ENCODE data around the gene ZNF740.

Gene ZNF740

DNA sequence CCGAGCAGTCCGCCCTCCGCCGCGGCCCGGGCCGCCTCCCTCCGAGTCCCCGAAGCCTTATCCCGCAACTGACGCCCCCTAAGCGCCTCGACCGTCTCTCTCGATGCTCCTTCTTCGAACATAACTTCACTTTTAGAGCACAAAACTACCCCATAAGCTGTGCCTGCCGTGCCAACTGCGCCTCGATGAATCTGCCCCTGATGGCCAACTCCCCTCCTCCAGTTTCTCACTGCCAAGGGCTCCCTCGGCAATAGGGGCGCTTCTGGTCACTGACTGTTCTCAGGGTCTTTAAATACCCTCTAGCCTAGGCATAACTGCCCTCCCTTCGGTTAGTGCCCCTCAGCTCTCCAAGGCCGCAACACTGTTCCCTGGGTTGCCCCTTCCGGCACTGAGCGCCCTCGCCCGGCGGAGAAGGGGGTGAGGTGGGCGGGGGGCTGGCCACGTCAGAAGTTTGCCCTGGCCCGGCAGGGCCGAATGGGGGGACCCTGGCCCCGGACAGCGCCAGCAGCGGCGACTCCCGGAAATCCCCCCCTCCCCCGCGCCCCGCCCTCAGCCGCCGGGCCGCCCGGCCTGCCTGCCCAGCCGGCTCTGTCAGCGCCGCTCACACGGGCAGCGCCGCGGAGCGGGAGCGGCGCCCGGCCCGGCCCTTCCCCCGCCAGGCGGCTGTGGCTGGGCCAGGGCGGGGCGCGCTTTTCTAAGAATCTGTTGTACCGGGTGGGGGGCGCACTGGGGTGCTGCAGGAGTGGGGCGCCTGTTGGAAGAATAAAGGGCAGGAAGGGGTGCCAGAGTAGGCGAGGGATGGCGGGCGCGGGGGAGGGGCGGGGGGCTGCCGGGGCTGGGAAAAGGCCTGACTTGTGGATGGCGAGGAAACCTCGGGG lies 40.9 kb downstream of the ZNF740 start (continued):
- TF ChIP-seq, protein P1, sequence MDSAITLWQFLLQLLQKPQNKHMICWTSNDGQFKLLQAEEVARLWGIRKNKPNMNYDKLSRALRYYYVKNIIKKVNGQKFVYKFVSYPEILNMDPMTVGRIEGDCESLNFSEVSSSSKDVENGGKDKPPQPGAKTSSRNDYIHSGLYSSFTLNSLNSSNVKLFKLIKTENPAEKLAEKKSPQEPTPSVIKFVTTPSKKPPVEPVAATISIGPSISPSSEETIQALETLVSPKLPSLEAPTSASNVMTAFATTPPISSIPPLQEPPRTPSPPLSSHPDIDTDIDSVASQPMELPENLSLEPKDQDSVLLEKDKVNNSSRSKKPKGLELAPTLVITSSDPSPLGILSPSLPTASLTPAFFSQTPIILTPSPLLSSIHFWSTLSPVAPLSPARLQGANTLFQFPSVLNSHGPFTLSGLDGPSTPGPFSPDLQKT (IDR thresholded peaks at IDR 0.05; ENCODE audit: borderline replicate concordance, low read depth, low read length), result no peak
- TF ChIP-seq ZNF629 (tag by site-specific recombination; IDR thresholded peaks at IDR 0.05) (peak; percentile 42), ZNF2 (tag by site-specific recombination; IDR thresholded peaks at IDR 0.05) (peak; percentile 58; the same call in 1 of the 2 replicates), ZNF623 (tag by site-specific recombination; IDR thresholded peaks at IDR 0.05) (no peak), ZNF549 (tag by site-specific recombination; IDR thresholded peaks at IDR 0.05) (no peak), ZNF768 (tag by site-specific recombination; IDR thresholded peaks at IDR 0.05) (no peak), TRIM28 (IDR thresholded peaks at IDR 0.05; ENCODE audit: borderline replicate concordance, low read length) (0 out of 2 replicates have a peak, but pooled peaks have one; percentile 30), ZEB2 (tag by site-specific recombination; IDR thresholded peaks at IDR 0.05) (0 out of 2 replicates have a peak, but pooled peaks have one; percentile 32), YY1 (tag by site-specific recombination; IDR thresholded peaks at IDR 0.05) (no peak), ZNF664 (tag by site-specific recombination; IDR thresholded peaks at IDR 0.05) (no peak), GLIS2 (tag by site-specific recombination; IDR thresholded peaks at IDR 0.05) (peak; percentile 91), ZNF843 (tag by site-specific recombination; IDR thresholded peaks at IDR 0.05) (no peak), KLF10 (tag by site-specific recombination; IDR thresholded peaks at IDR 0.05) (0 out of 2 replicates have a peak, but pooled peaks have one; percentile 35), ZNF555 (tag by site-specific recombination; conservative IDR thresholded peaks at IDR 0.05) (no peak), GLIS1 (tag by site-specific recombination; IDR thresholded peaks at IDR 0.05) (peak; percentile 69), SP7 (tag by site-specific recombination; IDR thresholded peaks at IDR 0.05) (peak; percentile 69), ZBTB17 (tag by site-specific recombination; IDR thresholded peaks at IDR 0.05) (peak; percentile 77), ZNF561 (tag by site-specific recombination; IDR thresholded peaks at IDR 0.05; ENCODE audit: borderline replicate concordance) (peak; percentile 23; the same call in 1 of the 2 replicates), ZNF366 (tag by site-specific recombination; conservative IDR thresholded peaks at IDR 0.05) (no peak), ZNF16 (tag by site-specific recombination; IDR thresholded peaks at IDR 0.05; ENCODE audit: low read depth) (no peak), ZNF610 (tag by site-specific recombination; IDR thresholded peaks at IDR 0.05; ENCODE audit: borderline replicate concordance) (no peak), ZNF600 (tag by site-specific recombination; IDR thresholded peaks at IDR 0.05) (peak; percentile 70; the same call in 1 of the 2 replicates), ZNF660 (tag by site-specific recombination; IDR thresholded peaks at IDR 0.05) (0 out of 2 replicates have a peak, but pooled peaks have one; percentile 24), ZNF335 (tag by site-specific recombination; conservative IDR thresholded peaks at IDR 0.05) (peak; percentile 82), ZNF211 (tag by site-specific recombination; IDR thresholded peaks at IDR 0.05; ENCODE audit: low read depth) (no peak), KLF8 (tag by site-specific recombination; IDR thresholded peaks at IDR 0.05) (peak; percentile 66; the same call in 1 of the 2 replicates)
- TF ChIP-seq, protein P2, sequence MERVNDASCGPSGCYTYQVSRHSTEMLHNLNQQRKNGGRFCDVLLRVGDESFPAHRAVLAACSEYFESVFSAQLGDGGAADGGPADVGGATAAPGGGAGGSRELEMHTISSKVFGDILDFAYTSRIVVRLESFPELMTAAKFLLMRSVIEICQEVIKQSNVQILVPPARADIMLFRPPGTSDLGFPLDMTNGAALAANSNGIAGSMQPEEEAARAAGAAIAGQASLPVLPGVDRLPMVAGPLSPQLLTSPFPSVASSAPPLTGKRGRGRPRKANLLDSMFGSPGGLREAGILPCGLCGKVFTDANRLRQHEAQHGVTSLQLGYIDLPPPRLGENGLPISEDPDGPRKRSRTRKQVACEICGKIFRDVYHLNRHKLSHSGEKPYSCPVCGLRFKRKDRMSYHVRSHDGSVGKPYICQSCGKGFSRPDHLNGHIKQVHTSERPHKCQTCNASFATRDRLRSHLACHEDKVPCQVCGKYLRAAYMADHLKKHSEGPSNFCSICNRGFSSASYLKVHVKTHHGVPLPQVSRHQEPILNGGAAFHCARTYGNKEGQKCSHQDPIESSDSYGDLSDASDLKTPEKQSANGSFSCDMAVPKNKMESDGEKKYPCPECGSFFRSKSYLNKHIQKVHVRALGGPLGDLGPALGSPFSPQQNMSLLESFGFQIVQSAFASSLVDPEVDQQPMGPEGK (tag by site-specific recombination; IDR thresholded peaks at IDR 0.05), result peak; percentile 89
- TF ChIP-seq, protein P3, sequence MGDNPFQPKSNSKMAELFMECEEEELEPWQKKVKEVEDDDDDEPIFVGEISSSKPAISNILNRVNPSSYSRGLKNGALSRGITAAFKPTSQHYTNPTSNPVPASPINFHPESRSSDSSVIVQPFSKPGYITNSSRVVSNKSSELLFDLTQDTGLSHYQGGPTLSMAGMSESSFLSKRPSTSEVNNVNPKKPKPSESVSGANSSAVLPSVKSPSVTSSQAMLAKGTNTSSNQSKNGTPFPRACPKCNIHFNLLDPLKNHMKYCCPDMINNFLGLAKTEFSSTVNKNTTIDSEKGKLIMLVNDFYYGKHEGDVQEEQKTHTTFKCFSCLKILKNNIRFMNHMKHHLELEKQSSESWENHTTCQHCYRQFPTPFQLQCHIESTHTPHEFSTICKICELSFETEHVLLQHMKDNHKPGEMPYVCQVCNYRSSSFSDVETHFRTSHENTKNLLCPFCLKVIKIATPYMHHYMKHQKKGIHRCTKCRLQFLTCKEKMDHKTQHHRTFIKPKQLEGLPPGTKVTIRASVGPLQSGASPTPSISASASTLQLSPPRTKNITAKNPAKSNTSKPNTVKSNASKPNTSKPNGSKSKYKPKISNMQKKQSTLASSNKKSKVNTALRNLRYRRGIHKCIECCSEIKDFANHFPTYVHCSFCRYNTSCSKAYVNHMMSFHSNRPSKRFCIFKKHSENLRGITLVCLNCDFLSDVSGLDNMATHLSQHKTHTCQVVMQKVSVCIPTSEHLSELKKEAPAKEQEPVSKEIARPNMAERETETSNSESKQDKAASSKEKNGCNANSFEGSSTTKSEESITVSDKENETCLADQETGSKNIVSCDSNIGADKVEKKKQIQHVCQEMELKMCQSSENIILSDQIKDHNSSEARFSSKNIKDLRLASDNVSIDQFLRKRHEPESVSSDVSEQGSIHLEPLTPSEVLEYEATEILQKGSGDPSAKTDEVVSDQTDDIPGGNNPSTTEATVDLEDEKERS (tag by site-specific recombination; IDR thresholded peaks at IDR 0.05), result no peak
- TF ChIP-seq, protein P4, sequence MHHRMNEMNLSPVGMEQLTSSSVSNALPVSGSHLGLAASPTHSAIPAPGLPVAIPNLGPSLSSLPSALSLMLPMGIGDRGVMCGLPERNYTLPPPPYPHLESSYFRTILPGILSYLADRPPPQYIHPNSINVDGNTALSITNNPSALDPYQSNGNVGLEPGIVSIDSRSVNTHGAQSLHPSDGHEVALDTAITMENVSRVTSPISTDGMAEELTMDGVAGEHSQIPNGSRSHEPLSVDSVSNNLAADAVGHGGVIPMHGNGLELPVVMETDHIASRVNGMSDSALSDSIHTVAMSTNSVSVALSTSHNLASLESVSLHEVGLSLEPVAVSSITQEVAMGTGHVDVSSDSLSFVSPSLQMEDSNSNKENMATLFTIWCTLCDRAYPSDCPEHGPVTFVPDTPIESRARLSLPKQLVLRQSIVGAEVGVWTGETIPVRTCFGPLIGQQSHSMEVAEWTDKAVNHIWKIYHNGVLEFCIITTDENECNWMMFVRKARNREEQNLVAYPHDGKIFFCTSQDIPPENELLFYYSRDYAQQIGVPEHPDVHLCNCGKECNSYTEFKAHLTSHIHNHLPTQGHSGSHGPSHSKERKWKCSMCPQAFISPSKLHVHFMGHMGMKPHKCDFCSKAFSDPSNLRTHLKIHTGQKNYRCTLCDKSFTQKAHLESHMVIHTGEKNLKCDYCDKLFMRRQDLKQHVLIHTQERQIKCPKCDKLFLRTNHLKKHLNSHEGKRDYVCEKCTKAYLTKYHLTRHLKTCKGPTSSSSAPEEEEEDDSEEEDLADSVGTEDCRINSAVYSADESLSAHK (tag by site-specific recombination; IDR thresholded peaks at IDR 0.05), result 0 out of 2 replicates have a peak, but pooled peaks have one; percentile 7
- TF ChIP-seq, protein P5, sequence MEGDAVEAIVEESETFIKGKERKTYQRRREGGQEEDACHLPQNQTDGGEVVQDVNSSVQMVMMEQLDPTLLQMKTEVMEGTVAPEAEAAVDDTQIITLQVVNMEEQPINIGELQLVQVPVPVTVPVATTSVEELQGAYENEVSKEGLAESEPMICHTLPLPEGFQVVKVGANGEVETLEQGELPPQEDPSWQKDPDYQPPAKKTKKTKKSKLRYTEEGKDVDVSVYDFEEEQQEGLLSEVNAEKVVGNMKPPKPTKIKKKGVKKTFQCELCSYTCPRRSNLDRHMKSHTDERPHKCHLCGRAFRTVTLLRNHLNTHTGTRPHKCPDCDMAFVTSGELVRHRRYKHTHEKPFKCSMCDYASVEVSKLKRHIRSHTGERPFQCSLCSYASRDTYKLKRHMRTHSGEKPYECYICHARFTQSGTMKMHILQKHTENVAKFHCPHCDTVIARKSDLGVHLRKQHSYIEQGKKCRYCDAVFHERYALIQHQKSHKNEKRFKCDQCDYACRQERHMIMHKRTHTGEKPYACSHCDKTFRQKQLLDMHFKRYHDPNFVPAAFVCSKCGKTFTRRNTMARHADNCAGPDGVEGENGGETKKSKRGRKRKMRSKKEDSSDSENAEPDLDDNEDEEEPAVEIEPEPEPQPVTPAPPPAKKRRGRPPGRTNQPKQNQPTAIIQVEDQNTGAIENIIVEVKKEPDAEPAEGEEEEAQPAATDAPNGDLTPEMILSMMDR (tag by site-specific recombination; IDR thresholded peaks at IDR 0.05), result peak; percentile 90
